ENCODE data around the gene PACSIN1.

Gene PACSIN1

GRCh38 chr6:34508425-34508824 is 42.5 kb downstream of the PACSIN1 start:
- TF ChIP-seq CTCF (conservative IDR thresholded peaks at IDR 0.05; ENCODE audit: low read depth, low read length): peak; percentile 29
- H3K4me3 ChIP-seq (ENCODE audit: low read depth, low read length): no peak overlapping the region
- no peak for DNase-seq (ENCODE audit: low read depth)

- no peak for DNase-seq (ENCODE audit: low read depth)
- no peak overlapping the region for H3K4me3 ChIP-seq (ENCODE audit: low read depth, low read length)
- no peak for TF ChIP-seq CTCF (conservative IDR thresholded peaks at IDR 0.05; ENCODE audit: low read depth, low read length)
Measured at GRCh38 chr6:34509782-34510181, 43.9 kb downstream of the PACSIN1 start.

GRCh38 chr6:34510299-34510698 is 44.4 kb downstream of the PACSIN1 start:
- TF ChIP-seq CTCF (conservative IDR thresholded peaks at IDR 0.05; ENCODE audit: low read depth, low read length): no peak
- no peak overlapping the region for H3K4me3 ChIP-seq (ENCODE audit: low read depth, low read length)
- DNase-seq (ENCODE audit: low read depth): no peak

GRCh38 chr6:34511214-34511914 is 45.5 kb downstream of the PACSIN1 start:
- H3K4me3 ChIP-seq (ENCODE audit: low read depth, low read length): no peak overlapping the region
- TF ChIP-seq CTCF (conservative IDR thresholded peaks at IDR 0.05; ENCODE audit: low read depth, low read length): no peak
- DNase-seq (ENCODE audit: low read depth): no peak

DNA sequence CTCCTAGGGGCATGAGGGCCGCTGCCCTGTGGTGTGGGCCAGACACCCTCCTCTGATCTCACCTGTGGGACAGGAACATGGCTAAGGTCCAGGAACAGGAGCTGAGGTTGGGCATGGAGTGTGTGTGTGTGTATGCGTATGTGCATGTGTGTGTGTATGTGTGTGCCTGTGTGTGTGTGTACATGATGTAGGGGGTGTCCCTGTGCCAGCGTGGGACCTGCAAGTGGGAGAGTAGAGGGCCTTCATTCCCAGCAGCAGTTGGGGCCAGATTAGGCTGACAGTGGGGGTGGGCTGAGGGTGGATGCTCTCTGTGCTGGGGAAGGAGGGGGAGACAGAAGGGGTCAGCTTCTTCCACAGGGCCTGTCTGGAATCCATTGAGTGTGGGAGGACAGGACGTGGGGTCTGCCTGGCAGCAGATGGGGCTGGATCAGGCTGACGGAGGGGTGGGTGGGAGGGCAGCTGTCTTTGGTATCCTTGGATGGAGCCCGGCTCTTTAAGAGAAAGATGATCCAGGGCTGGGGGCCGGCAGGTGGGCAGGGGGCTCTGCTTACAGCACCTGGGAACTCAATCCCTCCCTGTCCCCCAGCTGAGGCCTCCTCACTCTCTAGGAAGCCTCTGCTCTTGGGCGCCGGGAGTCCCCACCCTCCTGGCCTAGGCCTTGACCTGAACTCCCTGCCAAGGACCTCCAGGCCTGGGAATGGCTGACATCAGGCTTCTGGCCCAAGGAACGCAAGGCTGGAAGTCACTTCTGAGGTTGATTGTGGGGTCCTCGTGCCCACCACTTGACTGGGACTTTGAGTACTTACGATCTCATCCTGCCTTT is 46.2 kb downstream of the PACSIN1 start:
- TF ChIP-seq CTCF (conservative IDR thresholded peaks at IDR 0.05; ENCODE audit: low read depth, low read length): no peak
- no peak for DNase-seq (ENCODE audit: low read depth)
- H3K4me3 ChIP-seq (ENCODE audit: low read depth, low read length): no peak overlapping the region

DNA sequence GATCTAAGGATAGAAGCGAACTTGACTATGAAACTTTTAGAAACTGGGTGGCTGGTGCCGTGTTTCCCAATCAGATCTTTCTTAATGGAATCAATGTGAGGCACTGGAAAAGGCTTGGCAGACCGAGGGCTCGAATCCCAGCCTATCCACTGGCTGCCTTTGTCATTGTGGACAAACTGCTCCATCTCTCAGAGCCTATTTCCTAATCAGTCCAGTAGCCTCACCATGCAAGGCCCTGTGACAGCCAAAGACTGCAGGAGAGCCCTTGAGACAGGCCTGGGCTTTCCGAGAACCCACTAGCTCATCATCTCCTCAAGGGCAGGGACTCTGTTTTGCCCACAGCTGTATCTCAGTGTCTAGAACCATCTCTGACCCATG is 46.9 kb downstream of the PACSIN1 start:
- no peak for TF ChIP-seq CTCF (conservative IDR thresholded peaks at IDR 0.05; ENCODE audit: low read depth, low read length)
- no peak for DNase-seq (ENCODE audit: low read depth)
- H3K4me3 ChIP-seq (ENCODE audit: low read depth, low read length): no peak overlapping the region
